Hypothalamus (tissue), 51 donors: Measurements from ENCODE around the gene DNAAF6.

Experiments
- DNase-seq, 51 donors: peaks; one replicate each; lab custom pipeline; 2025; lab: John Stamatoyannopoulos, UW

Gene DNAAF6

GRCh38 chrX:107290019-107290418, 83.6 kb downstream of the DNAAF6 start:
- no peak for DNase-seq

GRCh38 chrX:107293056-107293455, 86.6 kb downstream of the DNAAF6 start:
- no peak for DNase-seq
